ENCODE measurements around the gene COMT.

COMT gene

DNA sequence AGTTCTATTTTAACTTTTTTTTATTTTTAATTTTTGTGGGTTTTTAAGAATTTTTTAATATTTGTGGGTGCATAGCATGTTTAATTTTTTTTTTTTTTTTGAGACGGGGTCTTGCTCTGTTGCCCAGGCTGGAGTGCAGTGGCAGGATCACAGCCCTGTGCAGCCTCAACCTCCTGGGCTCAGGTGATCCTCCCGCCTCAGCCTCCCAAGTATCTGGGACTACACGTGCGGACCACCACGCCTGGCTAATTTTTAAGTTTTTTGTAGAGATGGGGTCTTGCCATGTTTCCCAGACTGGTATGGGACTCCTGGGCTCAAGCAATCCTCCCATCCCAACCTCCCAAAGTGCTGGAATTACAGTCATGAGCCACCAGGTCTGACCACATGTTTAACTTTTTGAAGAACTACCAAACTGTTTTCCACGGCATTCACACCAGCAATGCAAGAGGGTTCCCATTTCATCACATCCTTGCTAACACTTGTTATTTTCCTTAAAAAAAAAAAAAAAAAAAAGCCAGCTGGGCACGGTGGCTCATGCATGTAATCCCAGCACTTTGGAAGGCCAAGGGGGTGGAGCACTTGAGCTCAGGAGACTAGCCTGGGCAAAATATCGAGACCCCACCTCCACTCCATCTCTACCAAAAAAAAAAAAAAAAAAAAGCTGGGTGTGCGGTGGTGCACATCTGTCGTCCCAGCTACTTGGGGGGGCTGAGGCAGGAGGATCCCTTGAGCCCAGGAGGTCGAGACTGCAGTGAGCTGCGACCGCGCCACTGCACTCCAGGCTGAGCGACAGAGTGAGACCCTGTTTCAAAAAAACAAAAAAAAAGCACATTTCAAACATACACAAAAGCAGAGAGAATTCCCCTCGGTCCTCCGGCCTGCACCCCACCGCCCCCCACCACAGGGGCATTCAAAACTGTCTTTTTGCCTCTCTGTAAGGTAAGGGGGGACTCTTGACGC, 16.8 kb downstream of the COMT start:
- DNase-seq = no peak

DNA sequence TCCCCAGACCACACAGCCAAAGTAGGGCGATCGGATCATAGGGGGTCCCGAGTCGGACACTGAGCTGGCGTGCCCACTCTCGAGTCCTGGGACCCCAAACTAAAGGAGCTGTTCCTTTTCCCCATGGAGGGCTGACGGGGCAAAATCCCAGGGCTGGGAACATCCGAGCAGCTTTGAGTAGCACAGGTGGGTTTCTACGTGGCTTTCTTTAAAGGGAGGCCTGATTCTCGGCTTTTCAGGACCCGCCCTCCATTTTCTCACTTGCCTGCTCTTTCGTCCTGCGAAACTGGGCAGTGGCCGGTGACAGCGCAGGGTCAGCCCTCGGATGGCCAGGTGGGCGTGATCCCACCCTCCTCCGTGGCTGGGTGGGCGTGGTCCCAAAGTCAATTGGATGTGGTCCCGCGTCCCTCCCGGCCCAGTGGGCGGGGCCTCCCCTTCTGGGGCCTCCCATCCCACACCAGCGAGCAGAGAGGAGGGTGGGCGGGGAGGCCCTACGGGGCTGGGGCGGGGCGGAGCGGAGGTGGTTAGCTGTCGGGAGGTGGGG, 17.5 kb downstream of the COMT start:
- no peak for DNase-seq

DNA sequence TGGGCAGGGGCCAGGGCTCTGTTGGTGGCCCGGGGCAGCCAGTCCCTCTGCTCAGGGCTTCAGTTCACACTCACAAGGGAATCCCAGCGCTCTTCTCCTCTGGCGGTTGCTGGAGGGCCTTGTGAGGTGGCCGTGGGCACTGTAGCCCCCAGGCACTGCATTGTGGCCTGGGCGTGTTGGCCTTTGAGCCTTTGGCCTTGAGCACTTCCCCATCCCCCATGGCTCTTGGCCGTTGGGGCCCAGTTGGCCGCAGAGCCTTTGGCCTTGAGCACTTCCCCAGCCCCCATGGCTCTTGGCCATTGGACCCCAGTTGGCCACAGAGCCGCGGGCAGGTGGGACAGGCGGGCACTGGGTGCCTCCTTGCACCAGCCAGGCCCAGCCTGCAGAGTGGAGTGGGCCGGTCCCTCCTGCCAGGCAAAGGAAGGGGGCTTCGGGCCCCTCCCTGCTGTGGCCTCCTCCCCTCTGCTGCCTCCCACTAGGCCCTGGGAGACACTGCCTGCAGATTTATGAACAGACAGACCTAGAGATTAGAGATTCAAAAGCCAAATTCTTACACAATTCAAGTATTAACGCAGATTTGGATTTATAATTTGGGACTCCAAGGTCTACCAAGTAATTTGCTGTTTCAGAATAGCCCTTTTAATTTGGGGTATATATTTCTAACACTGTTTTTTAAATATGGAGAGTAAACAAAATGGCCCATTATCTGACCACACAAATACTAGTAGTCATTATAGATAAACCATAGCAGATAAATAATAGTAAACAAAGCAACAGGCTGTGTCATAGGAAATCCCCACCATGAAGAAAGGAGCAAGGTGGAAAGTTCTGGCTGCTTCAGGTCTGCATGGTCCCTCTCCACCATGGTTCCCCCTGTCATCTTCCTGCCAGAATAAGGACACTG, 18.3 kb downstream of the COMT start:
- no peak for DNase-seq

DNA sequence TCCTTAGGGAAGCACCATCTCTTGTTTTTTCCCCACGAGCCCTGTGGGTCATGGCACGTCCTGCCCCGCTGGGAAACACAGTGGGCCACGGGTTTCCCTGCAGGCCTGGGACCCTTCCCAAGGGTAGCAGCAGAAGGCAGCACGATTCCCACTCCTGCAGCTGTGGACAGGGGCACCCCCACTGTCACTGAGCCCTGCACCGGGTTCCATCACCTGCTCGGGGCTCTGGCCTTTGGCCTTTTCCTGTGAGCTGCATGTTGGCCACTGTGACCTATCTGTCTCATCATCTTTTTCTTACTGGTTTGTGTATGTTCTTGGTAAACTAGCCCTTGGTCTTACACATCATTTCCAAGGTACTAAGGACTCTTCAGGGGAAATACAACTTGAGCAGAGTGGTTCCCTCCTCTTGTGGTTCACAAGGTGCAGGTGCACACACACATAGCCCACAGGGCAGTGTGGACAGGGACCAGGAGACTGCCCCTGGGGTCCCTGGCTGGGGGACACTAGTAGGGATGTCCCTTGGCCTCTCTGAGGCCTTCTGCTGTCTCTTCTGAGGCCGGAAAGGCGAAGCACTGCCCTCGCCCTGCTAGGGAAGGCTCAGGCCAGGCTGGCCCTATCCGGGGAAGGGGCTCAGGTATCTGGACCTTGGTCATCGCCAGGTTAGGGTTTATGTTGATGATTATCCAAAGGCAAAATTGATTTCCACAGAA, 19.1 kb downstream of the COMT start:
- DNase-seq = no peak

DNA sequence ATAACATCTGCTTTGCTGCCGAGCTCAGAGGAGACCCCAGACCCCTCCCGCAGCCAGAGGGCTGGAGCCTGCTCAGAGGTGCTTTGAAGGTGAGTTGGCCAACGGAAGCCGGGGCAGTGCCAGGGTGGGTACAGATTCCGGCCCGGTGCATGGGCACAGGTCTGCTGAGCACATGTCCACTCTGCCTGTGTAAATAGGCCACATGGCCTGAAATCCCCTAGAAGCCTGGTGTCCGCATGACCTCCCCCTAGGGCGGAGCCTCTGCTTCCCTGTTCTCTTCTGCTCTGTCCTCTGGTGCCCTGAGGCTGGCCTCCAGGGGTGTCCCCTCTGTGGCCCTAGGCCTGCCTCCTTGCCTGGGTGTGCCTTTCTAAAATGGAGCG, 19.6 kb downstream of the COMT start:
- no peak for DNase-seq

DNA sequence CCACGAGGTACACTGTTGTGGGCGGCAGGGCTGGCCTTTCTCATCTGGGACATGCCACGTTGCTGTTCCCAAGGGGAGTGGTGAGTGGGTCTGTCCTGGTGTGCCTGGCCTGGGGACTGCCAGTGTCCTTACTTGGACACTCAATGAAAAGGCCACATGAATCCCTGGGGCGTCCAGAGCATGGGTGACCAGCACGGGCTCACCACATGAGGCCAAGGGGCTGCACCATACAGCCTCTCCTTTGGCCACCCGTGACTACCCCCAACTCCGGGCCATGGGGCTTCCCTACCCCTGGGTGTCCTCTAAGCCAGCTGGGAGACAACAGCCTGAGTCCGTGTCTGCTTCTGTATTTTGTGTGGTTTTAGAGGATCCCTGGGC, 20.3 kb downstream of the COMT start:
- DNase-seq = no peak

DNA sequence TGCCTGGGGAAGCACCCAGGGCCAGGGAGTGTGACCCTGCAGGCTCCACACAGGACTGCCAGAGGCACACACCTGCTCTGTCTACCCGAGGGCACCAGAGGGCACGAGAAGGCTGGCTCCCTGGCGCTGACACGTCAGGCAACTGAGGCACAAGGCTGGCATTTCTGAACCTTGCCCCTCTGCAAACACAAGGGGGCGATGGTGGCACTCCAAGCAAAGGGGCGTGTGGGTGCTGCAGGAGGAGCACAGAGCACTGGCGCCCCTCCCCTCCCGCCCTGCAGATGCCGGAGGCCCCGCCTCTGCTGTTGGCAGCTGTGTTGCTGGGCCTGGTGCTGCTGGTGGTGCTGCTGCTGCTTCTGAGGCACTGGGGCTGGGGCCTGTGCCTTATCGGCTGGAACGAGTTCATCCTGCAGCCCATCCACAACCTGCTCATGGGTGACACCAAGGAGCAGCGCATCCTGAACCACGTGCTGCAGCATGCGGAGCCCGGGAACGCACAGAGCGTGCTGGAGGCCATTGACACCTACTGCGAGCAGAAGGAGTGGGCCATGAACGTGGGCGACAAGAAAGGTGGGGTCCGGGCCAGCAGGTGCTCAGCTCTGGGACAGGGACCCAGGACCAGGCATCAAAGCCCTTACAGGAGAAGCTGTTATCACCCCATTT, 20.8 kb downstream of the COMT start:
- DNase-seq = peak; percentile 81

DNA sequence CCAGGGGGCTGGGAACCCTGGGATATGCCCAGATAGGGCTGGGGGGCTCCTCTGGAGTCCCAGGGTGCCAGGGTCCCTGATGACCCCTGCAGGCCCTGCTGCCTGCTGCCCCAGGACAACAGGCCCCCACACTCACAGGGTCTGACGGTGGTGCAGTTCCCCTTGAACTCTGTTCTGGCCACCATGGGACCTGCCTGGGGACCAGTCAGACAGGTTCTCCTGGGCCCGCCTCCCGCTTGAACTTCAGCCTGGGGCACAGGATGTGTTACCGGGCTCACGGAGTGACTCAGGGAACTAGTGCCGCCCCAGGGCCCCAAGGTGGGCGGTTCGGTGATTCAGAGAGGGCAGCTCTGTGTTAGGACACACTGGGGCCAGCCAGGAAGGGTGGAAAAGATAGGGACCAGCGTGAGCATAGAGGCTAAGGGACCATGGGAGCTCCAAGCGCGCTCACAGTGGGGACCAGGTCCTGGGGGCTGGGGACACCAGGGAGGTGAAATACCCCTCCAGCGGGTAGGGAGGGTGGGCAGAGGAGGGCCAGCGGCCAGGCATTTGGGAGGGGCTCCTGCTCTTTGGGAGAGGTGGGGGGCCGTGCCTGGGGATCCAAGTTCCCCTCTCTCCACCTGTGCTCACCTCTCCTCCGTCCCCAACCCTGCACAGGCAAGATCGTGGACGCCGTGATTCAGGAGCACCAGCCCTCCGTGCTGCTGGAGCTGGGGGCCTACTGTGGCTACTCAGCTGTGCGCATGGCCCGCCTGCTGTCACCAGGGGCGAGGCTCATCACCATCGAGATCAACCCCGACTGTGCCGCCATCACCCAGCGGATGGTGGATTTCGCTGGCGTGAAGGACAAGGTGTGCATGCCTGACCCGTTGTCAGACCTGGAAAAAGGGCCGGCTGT, 21.6 kb downstream of the COMT start:
- no peak for DNase-seq

DNA sequence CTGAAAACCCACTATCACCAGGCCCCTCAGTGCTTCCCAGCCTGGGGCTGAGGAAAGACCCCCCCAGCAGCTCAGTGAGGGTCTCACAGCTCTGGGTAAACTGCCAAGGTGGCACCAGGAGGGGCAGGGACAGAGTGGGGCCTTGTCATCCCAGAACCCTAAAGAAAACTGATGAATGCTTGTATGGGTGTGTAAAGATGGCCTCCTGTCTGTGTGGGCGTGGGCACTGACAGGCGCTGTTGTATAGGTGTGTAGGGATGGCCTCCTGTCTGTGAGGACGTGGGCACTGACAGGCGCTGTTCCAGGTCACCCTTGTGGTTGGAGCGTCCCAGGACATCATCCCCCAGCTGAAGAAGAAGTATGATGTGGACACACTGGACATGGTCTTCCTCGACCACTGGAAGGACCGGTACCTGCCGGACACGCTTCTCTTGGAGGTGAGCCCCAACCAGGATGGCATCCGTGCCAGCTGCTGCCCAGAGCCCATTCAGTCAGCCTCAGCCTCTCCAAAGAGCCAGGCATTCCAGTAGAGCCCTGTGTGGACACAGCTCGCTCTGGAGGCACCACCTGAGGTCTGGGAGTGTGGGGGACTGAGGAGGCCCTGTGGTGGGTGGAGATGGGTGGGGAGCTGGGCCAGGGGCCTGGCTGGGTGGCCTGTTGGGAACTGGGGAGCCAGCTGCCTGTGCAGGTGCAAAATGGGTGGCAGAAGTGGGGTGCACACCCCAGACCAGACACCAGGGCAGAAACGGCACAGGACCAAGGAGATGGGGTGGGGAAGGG, 22.5 kb downstream of the COMT start:
- DNase-seq = no peak

DNA sequence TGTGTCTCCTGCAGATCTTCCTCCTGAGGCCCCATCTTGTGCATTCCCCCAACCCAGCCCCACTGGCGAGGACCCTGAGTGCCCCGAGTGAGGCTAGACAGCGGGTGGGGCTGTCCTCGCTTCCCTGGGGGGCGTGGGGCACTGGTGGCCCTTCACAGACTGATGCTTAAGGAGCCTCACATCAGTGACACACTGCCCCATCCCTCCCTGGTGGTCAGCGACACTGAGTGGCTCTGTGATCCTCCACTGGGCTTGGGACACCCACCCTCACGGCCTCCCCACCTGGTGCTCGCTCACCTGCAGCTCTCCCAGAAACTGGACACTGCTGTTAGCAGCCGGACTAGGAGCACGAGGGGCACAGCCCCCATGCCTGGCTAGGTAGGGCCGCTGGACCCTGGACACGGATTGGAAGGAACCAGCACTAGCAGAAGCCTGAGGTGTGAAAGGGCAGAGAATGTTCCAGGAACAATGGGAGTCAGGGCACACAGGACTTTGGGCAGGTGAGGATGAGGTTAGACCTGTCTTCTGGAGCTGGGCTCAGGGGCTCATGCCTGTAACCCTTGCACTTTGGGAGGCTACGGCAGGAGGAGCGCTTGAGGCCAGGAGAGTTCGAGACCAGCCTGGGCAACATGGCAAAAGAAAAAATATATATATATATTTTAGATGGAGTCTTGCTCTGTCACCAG, 23.3 kb downstream of the COMT start:
- no peak for DNase-seq

DNA sequence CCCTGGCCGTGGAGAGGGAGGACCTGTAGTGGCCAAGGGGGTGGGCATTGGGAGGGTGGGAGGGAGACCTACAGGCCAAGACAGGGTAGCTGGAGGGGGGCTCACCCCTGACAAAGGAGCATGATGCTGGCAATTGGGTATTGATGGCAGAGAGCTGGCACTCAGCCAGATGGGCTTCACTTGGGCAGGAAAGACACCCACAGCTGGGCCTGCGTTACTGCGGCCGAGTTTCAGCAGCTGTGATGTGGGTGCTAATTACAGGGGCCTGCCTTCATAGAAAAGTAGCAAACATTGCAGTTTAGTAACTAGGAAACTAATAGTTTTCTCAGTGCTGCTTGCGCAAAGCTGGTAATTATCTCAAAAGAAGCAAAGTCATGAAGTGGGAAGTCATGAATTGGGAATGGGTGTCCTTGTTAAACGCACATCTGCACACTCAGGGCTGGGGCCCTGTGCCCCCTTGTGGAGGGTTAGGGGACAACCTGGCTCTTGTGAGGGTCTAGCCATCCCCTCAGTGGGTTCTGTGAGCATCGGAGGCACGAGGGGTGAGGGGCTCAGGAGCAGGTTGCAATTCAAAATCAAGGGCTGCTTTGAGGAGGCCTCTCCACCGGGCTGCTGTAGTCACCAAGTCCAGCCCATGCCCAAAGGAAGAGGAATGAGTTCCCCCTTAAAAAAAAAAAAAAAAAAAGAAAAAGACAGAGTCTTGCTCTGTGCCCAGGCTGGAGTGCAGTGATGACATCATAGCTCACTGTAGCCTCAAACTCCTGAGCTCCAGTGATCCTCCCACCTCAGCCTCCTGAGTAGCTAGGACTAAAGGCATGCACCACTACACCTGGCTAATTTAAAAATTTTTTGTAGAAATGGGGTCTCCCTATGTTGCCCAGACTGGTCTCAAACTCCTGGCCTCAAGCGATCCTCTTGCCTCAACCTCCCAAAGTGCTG, 24.5 kb downstream of the COMT start:
- DNase-seq = peak; percentile 26

DNA sequence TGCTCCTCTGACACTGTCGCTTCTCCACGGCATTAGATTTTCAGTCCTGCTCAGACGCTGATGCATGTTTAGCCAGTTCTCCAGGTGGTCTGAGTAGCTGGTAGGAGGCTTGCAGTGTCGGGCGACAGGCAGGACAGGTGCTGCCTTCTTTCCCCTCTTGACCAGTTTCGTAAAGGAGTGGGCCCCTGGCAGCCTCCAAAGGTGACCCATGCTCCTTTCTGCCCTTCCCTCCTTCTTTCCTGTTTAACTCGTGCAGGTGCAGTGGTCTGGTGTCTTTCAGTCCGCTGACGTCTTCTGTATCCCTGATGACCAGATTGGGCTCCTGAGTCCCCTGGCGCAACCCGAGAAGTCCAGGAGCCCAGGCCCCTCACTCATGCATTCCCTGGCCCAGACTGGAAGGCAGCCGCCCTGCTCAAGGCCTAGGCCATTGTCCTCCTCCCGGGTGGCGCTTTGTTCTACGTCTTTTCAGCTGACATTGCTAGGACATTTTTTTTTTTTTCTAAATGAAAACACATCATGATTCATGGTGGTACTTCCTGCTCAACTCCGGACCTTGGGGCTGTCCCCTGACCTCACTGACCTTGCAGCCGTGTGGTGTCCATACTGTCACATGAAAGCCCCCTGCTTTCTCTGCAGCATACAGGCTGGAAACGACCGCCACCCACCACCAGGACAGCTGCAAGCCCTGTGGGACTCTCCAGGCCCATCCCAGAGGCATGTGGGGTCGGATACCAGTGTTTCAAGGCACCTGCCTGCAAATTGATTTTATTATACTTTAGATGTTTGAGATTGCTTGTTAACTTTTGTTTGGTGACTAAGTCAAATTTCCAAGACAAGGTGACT, 25.6 kb downstream of the COMT start:
- no peak for DNase-seq

DNA sequence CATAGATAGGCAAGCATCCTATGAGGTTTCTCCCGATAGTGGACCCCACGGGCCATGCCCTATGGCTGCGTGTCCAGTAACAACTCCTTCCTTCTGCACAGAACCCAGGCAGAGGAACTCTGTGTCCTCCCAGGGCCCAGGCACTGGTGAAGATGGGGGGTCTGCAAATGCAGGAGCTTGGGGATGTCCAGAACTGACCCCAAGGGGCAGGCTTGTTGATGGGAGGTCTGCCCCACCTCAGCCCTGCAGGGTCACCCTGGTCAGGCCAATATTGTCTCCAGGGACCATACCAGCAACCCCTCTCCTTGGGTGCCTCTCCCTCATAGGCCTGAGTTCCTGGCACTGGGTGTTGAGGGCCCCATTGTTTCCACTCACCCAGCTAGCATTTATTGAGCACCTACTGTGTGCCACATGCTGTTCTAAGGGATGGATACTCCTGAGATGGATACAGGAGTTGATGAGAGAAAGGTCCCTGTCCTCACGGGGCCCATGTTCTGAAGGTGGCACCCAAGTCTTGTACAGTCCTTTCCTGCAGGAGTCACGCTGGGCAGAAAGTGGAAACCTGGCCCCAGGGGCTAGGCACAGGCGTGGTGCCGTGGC, 26.4 kb downstream of the COMT start:
- DNase-seq = no peak

DNA sequence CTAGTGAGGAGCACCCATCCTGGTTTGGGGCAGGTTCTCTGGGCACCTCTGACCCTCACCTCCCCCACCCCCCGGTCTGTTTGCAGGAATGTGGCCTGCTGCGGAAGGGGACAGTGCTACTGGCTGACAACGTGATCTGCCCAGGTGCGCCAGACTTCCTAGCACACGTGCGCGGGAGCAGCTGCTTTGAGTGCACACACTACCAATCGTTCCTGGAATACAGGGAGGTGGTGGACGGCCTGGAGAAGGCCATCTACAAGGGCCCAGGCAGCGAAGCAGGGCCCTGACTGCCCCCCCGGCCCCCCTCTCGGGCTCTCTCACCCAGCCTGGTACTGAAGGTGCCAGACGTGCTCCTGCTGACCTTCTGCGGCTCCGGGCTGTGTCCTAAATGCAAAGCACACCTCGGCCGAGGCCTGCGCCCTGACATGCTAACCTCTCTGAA, 26.9 kb downstream of the COMT start:
- no peak for DNase-seq

DNA sequence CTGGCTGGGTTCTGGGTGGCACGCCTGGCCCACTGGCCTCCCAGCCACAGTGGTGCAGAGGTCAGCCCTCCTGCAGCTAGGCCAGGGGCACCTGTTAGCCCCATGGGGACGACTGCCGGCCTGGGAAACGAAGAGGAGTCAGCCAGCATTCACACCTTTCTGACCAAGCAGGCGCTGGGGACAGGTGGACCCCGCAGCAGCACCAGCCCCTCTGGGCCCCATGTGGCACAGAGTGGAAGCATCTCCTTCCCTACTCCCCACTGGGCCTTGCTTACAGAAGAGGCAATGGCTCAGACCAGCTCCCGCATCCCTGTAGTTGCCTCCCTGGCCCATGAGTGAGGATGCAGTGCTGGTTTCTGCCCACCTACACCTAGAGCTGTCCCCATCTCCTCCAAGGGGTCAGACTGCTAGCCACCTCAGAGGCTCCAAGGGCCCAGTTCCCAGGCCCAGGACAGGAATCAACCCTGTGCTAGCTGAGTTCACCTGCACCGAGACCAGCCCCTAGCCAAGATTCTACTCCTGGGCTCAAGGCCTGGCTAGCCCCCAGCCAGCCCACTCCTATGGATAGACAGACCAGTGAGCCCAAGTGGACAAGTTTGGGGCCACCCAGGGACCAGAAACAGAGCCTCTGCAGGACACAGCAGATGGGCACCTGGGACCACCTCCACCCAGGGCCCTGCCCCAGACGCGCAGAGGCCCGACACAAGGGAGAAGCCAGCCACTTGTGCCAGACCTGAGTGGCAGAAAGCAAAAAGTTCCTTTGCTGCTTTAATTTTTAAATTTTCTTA, 27.8 kb downstream of the COMT start:
- no peak for DNase-seq

DNA sequence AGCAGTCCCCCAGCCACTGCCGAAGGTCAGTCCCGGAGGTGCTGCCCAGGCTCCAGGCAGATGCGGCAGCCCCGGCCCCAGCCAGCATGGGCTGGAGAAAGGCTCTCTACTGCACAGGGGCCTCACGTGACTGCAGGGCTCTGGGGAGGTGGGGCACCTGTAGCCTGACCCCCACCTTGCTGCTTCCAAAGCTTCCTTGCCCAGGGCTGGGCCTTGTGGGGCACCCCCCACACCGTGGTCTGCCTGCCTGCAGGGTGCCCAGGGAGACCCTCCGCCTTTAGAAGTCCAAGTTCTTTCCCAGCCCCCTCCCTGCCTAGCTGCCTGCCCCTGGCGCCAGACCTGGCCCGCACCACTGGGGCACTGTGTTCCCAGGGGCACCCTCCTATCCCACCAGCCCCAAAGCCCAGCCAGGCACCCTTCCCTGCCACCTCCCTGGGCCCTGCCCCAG, 28.5 kb downstream of the COMT start:
- DNase-seq = no peak

Data from midbrain (tissue), 1 donor.